NB4 (cell line): Measurements from ENCODE around the gene KTN1.

Source experiments
- DNase-seq: peaks from one replicate; pipeline ENCODE4 v3.0.0; 2010; ENCODE audit warnings: low read depth
- H3K4me3 ChIP-seq: one replicate; pipeline ENCODE4 v1.5.1; 2011; ENCODE audit warnings: mild to moderate bottlenecking, low read depth, low read length, moderate library complexity
- MYC ChIP-seq: IDR thresholded peaks from 2 replicates; pipeline ENCODE4 v1.6.1; 2011; ENCODE audit warnings: low read depth, low read length
- POLR2A ChIP-seq: IDR thresholded peaks from 2 replicates; pipeline ENCODE4 v1.6.1; 2011; ENCODE audit warnings: mild to moderate bottlenecking; ENCODE audit not compliant: insufficient read length; ENCODE audit errors: extremely low read depth
- TF ChIP-seq, protein P1 (sequence below): IDR thresholded peaks from one replicate; pipeline ENCODE4 v1.5.1; 2012; ENCODE audit warnings: low read depth, low read length
- TF ChIP-seq, protein P2 (sequence below): IDR thresholded peaks from 2 replicates; pipeline ENCODE4 v1.6.1; 2011; ENCODE audit warnings: low read depth, low read length

KTN1 gene

DNA sequence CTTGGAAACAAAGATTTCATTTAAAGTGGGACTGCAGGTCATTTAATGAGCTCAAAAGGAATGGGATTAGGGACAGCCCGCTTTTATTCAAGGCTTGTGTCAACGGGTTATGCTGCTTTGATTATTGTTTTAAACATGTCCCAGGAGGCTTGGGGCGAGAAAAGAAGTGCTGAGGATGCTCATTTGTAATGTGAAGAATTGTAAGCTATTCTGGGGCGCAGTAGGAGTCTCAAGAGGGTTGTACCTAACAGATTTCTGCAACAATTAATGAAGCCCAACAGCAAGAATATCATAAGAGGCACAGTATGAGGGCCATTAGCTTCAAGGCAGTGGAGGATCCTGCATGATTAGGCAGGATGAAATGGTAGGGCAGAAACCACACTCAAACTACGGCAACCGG lies 122.5 kb downstream of the KTN1 start:
- TF ChIP-seq POLR2A (no peak), MYC (no peak)
- TF ChIP-seq, protein P1, sequence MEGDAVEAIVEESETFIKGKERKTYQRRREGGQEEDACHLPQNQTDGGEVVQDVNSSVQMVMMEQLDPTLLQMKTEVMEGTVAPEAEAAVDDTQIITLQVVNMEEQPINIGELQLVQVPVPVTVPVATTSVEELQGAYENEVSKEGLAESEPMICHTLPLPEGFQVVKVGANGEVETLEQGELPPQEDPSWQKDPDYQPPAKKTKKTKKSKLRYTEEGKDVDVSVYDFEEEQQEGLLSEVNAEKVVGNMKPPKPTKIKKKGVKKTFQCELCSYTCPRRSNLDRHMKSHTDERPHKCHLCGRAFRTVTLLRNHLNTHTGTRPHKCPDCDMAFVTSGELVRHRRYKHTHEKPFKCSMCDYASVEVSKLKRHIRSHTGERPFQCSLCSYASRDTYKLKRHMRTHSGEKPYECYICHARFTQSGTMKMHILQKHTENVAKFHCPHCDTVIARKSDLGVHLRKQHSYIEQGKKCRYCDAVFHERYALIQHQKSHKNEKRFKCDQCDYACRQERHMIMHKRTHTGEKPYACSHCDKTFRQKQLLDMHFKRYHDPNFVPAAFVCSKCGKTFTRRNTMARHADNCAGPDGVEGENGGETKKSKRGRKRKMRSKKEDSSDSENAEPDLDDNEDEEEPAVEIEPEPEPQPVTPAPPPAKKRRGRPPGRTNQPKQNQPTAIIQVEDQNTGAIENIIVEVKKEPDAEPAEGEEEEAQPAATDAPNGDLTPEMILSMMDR, result no peak
- TF ChIP-seq, protein P2, sequence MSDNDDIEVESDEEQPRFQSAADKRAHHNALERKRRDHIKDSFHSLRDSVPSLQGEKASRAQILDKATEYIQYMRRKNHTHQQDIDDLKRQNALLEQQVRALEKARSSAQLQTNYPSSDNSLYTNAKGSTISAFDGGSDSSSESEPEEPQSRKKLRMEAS, result no peak
- H3K4me3 ChIP-seq, result no peak overlapping the region
- DNase-seq, result no peak

DNA sequence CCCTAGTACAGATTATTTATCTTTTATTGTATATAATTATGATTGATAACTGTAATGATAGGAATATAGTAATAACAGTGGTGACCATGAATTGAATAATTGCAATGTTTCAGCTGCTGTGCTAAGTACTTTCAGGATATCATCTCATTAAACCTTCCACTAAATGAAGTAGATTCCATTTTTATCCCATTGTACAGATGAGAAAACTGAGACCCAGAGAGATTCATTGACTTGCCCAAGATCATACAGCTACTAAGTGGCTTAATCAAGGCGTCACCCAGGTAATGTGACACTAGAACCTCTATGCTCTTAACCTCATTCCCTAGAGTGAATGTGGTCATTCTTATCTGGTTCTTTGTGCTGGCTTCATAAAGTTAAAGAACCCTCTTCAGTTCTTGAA lies 124.6 kb downstream of the KTN1 start:
- no peak for TF ChIP-seq POLR2A
- TF ChIP-seq, protein P2, result no peak
- TF ChIP-seq, protein P1, result no peak
- DNase-seq, result no peak
- H3K4me3 ChIP-seq, result no peak overlapping the region

DNA sequence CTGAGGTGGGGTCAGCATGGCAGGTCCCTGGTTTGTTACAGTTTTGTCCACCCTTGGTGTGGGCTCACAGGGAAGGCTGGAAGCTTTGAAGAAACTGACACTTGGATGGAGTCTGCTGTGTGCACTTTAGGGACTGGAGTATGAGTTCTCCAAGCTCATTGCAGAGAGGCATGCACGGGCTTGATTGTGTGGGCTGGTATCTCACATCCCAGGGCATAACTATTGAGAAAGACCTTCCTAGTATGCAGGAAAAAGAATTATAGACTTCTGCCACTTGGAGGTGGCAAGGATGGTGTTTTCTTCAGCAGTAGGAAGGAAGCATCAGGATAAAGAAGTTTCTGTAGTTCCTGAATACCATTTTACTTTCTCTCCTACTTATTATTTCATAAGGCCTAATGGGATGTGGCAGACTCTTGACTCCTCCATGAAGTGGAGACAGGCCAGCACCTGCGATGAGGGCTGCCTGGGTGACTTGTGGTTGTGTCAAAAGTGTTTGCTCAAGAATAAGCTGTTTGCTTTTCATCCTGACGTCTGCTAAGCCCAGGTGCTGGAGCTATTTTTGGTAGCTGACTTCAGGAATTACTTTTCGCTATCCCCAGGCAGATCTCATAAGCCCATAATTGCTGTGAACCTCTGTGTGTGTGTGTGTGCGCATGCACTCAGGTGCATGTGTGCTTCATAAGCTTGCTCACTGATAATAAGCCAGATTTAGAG lies 125.8 kb downstream of the KTN1 start:
- TF ChIP-seq, protein P2, result no peak
- no peak for TF ChIP-seq POLR2A
- TF ChIP-seq, protein P1, result no peak
- no peak for TF ChIP-seq MYC
- no peak overlapping the region for H3K4me3 ChIP-seq
- no peak for DNase-seq

DNA sequence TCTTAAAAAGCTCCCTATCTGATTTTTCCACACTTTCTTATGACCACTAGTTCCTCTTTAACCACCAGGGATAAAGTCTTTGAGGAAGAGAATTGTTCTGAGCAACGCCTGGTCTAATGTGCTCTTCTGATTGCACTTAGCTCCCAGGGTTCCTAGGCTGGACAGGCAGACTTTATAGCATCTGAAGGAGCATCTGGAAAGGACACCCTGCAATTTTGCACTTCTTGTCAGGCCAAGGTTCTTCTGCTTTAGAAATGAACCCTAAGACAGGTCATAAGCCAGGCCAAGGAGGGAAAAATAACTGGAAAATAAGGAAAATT lies 126.3 kb downstream of the KTN1 start:
- no peak for TF ChIP-seq POLR2A
- TF ChIP-seq MYC, result no peak
- TF ChIP-seq, protein P1, result no peak
- TF ChIP-seq, protein P2, result no peak
- no peak overlapping the region for H3K4me3 ChIP-seq
- no peak for DNase-seq

DNA sequence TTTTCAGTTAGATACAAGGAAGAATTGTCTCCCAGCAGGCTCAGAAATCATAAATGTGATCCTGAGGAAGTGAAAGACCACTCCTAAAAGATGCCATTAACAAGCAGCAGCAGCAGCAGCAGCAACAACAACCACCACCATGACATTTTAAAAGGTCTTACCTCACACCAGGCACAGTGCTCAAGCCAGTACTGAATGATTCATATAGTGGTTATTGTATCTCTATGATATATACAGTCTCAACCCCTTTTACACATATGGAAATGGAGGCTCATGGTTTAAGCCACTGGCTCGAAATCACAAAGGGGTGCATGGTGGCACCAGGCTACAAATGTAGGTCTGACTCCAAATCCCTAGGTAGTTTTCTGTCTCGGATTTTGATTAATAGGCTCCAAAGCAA lies 126.9 kb downstream of the KTN1 start:
- TF ChIP-seq MYC (no peak), POLR2A (no peak)
- TF ChIP-seq, protein P2, result no peak
- TF ChIP-seq, protein P1, result no peak
- H3K4me3 ChIP-seq, result no peak overlapping the region
- DNase-seq, result no peak
